HG03108 (cell line): ENCODE measurements around the gene CEMP1.
A peak's percentile ranks its signal among the peaks of the same experiment; 100 is the strongest.
"Not testable (repeated sequence)": the region's sequence is repeated elsewhere in the genome, so short reads cannot be mapped to it uniquely, and the experiment has no call there.

ENCODE experiments used
- ATAC-seq: cut with Tn5 transposase; IDR thresholded peaks from one replicate; pipeline ENCODE4 v1.9.1; 2021; ENCODE audit warnings: moderate library complexity; ENCODE audit not compliant: unreplicated experiment

The CEMP1 gene

DNA sequence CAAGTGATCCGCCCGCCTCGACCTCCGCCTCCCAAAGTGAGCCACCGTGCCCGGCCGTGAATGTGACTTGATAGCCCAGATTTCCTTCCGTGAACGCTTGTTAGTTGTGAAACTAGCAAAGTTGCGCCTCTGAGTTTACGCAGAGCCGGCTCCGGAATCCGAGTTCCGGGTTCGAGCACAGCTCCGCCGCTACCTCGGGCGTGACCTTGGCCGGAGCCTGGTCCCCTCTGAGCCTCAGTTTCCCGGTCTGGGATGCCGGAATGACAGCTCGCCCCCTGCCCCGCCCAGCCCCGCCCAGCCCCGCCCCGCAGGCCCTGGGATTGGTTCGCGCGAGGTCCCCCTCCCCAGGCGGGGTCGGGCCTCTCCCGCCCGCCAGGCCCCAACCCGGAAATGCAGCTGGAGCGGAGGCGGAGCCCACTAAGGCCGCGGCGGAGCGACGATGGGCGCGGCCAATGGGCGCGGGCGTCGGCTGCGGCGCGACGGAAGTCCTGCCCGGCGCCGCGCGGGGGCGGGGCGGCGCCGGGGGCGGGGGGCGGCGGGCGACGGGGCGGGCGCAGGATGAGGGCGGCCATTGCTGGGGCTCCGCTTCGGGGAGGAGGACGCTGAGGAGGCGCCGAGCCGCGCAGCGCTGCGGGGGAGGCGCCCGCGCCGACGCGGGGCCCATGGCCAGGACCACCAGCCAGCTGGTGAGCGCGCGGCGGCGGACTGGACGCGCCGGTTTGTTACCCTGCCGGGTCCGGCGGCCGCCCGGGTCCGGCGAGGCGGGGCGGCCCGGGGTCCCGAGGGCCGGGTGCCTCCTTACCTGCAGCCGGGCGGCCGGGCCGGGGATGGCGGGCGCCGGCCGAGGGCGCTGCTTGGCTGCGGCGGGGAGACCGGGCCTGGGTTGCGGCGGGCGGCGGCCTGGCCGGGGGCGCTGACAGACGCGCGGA, 6.5 kb upstream of the CEMP1 start, which contains the start of gene PDPK1:
PDPK1 (plus strand) TSS at position 571 of the 929 bp plus-strand sequence; CDS start at position 663, 92 bp downstream.
- ATAC-seq = peak; percentile 85

DNA sequence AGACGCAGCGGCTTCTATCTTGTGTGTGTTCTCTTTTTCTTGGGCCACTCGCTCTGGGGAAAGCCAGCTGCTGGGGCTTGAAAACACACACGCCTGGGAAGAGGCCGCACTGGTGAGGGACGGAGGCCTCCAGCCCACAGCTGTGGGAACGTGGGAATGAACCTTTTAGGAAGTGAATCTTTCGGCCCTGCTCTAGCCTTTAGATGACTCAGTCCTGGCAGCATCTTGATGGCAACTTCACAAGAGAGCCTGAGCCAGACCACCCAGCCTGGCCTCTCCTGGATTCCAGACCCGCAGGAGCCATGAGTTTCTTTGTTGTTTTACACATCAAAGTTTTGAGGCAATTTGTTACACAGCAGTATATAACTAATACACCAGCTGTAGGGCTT, 4.4 kb upstream of the CEMP1 start:
- ATAC-seq = no peak

DNA sequence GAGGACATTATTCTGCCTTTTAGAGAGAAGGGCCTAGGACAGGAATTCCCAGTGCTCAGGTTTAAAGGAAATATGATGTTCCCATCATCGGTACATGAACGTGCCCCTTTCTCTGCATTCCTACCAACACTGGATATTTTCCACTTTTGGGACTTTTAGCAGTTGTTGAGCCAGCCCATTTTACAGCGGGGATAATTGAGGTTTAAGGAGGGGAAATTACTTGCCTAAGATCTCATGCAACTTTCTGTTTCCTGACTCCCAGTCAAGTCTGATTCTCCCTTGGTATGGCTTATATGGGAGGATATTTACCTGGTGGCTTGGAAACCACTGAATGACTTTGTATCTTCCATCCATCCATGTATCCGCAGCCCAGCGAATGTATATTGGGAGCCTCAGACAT, 3.1 kb upstream of the CEMP1 start:
- ATAC-seq = not testable (repeated sequence)

DNA sequence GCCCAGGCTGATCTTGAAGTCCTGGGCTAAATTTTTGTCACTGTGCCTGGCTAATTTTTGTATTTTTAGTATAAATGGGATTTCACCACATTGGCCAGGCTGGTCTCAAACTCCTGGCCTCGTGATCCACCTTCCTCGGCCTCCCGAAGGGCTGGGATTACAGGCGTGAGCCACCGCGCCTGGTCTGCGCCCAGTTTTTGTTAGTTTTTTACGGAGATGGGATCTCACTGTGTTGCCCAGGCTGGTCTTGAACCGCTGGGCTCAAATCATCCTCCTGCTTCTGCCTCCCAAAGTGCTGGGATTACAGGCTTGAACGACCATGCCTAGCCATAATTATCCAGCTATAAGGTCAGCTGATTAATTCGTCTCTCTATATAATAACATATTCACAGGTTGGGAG, 2.7 kb upstream of the CEMP1 start:
- ATAC-seq = no peak

DNA sequence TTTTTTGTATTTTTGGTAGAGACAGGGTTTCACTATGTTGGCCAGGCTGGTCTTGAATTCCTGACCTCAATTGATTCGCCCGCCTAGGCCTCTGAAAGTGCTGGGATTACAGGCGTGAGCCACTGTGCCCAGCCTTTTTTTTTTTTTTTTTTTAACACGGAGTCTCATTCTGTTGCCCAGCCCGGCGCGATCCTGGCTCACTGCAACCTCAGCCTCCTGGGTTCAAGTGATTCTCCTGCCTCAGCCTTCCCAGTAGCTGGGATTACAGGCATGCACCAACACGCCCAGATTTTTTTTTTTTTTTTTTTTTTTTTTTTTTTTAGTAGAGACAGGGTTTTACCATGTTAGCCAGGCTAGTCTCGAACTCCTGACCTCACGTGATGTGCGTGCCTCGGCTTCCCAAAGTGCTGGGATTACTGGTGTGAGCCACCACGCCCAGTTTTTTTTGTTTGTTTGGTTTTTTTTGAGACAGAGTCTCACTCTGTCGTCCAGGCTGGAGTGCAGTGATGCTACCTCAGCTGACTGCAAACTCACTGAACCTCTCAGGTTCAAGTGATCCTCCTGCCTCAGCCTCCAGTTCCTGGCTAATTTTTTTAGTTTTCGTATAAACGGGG, 2.0 kb upstream of the CEMP1 start:
- not testable (repeated sequence) for ATAC-seq

DNA sequence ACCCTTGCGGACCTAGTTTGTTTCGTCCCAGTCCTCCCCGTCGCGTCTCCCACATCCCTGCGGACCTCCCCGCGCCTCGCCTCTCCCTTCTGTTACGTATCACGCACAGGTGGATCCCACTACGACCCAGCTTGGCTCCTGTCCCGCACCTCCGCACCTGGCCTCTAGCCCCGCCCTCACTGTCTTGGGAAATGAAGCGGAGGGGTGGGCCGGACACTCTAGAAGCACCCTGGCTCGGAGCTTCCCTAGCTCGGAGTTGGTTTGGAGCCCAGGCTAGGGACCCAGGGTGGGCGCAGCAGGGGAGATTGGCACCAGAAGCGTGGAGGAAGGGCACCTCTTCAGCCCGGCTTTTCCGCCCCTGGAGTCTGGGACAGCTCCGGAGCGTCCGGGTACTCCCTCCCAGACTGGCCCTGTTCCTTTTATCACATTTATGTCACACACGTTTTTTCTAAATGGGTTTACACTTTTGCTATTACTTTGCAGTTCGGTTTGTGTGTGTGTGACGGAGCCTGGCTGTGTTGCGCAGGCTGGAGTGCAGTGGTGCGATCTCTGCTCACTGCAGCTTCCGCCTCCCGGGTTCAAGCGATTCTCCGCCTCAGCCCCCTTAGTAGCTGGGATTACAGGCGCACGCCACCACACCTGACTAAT, 1.4 kb upstream of the CEMP1 start:
- ATAC-seq = no peak

DNA sequence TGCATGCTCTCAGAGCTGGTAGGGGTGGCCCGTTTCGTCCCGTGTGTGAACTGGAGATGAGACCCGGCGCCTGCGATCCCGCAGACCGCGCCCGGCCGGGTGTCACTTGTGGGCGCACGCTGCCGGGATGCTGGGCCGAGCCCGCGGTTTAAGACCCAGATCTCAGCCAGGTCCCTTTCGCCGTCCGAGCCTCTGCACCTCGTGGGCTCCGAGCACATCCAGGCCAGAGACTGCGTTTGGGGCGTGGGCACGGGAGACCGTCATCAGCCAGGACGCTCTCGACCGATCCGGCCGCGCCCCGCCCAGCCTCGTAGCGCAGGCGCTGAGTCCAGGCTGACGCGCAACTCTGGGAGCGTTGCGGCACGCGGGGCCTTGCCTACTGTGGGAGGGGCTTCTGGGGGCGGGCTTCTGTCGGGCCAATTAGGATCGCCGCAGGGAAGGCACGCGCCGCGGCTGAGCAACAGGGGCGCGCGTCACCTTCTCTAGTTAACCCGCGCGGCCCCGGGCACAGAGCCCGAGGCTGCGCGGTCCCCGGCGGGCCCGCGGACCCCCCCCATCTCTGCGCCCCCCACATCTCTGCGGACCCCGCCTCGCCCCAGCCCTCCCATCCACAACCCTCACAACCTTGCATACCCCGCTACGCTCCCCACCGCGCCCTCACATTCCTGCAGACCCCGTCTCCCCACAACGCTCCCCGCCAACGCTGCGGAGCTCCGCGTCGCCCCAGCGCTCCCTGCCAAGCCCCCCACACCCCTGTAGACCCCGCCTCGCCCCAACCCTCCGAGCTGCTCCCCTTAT, 687 bp upstream of the CEMP1 start:
- ATAC-seq = peak; percentile 80

DNA sequence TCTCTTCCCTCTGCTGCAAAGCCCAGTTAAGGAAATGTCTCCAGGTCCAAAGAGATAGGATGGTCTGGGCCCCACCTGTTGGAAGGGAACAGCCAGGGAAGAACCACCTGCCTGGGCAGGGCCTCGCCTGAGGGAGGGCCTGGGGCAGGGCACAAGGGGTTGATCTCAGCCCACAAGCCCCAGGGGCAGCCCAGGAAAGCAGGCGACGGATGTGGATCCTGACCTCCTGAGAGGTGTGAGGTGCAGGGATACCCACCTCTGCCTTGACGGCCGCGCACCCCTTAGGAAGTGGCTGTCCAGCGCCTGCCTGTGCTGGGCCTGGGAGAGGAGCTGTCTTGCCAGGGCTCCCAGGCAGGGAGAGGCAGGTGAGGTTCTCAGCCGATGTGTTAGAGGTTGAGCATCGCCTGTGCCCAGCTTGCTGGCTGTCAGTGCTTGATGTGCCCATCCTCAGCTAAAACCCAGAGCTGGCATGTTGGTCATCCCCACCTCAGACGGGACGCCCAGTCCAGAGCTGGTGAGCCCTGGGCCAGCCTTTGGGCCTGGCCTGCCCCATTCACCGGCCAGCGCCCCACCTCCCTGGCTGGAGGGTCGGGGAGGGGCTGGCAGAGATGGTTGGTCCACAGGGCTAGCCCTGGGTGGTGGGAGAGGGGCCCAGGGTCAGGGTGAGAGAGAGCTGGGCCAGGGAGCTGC, 434 bp downstream of the CEMP1 start:
- ATAC-seq = no peak

DNA sequence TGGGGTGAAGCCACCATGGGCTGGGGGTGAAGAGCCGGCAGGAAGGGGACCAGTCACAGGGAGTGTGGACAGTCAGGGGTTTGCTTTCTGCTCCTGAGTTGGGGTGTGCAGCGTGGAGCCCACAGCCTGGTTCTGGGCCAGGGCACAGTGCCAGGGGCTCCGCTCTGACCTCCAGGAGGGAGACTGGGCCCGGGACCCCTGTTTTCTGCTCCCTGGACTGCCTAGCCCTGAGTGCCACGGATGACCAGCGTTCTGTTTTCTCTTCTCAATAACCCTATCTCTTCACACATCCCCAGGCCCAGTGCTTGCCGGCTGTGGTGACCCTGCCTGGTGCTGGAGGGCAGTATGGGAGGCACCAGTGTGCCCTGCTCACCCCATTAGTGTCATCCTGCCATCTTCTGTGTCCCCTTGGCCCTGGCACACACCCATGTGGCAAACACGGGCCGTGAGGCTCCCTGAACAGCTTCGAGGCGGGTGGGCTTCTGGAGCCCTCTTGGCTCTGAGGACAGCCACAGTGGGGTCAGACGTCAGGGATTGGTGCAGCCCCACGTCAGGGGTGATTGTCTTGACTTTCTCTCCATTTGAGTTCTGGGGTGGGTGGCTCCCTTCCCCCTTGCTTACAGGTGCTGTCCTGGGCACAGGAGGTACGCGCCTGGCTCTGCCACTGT, 1.1 kb downstream of the CEMP1 start:
- ATAC-seq = no peak

DNA sequence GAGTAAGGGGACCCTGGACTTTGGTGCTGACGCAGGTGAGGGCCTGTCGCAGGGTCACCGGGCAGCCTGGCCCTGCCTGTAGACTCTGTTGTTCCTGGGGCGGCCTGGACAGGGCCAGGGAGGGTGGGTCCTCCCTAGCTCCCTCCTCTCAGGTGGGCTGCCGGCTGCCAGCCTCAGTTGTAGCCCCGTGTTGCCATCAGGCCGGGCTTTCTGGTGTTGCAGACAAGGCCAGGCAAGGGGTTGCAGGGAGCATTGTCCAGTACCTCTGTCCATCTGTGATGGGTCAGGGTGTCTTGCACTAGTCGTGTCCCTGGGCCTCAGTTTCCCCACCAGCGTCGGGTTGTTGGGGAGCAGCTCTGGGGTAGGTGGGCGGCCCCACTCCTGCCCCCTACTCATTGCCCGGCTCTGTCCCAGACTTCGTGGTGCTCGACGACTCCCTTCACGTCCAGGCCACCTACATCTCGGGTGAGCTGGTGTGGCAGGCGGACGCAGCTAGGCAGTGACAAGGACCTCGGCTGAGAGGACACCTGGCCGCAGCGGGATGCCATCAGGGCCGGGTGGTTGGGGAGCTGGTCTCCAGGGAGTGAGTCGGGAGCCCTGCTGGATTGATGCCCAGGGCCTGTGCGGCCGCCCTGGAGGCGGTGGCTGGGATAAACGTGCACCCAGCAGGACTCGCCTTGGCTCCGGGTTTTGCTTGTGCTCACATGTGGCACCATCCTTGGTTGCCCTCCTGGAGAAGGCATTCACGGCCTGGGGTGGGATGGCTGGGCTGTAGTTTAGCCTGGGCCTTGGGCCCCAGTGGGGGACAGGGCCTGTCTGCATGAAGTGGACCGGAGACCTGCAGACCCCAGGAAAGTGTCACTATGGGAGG, 1.9 kb downstream of the CEMP1 start:
- ATAC-seq = no peak

DNA sequence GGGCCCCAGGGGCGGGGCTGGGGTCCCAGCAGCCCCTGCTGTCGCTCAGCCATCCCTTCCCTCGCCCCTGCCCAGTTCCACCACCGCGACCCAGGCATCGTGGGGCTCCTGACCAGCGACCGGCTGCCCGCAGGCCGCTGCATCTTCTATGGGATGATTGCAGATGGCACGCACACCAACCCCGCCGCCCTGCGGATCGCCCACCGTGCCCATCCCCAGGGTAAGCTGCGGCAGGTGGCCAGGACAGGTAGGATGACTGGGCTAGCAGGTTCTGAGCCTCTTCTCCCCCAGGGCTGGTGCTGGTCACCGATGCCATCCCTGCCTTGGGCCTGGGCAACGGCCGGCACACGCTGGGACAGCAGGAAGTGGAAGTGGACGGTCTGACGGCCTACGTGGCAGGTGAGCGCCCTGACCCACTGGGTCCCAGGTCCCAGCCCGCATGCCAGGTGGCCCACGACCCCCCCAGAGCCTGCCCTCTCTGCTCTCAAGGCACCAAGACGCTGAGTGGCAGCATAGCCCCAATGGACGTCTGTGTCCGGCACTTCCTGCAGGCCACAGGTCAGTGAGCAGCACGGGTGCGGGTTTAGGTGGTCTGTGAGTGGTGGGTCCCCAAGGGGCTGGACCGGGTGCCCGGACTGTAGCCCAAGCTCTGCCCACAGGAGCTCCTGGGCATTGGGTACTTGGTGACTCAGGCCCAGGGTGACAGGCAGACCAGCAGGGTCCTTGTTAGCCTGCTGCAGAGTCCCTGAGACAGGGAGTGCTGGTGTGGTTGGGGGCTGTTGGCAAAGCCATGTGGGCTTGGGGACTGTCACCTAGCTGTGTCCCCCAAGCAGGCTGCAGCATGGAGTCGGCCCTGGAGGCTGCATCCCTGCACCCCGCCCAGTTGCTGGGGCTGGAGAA, 2.8 kb downstream of the CEMP1 start:
- no peak for ATAC-seq

DNA sequence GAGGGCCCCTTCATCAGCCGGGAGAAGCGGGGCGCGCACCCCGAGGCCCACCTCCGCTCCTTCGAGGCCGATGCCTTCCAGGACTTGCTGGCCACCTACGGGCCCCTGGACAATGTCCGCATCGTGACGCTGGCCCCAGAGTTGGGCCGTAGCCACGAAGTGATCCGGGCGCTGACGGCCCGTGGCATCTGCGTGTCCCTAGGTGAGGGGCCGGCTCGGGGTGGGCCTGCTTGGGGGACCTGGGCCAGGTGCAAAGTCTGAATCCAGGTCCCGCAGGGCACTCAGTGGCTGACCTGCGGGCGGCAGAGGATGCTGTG, 3.5 kb downstream of the CEMP1 start:
- ATAC-seq = no peak

DNA sequence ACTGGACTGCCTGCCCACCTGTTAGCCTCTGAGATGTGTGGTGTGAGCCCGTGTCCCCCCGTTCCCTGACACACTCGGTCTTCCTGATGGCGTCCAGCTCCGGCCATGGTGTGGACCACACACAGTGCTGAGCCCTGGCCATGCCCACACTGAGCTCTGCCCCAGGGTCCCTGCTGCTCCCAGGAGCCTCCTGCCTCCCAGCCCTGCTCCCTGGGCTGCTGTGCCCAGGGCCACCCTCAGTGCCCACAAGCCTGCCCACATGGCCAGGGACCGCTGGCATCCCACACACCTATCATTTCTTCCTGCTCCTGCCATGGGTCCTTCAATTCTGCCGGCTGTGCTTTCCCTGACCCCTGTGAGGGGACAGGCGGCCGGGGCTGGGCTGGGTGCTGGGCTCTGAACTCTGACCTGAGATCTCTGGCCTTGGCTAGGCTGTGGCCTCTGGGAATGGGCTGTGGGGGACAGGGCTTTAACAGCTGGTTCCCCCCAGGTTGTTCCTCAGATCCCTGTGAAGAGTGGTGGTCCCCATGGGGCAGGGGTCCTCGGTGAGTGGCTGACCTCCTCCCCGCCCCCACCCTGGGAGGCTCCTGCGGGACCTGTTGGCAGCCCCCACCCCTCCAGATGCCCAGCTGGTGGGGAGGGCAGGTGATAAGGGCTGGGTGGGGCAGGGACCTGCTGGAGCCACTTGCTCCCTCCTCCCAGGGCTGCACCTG, 4.0 kb downstream of the CEMP1 start:
- no peak for ATAC-seq

DNA sequence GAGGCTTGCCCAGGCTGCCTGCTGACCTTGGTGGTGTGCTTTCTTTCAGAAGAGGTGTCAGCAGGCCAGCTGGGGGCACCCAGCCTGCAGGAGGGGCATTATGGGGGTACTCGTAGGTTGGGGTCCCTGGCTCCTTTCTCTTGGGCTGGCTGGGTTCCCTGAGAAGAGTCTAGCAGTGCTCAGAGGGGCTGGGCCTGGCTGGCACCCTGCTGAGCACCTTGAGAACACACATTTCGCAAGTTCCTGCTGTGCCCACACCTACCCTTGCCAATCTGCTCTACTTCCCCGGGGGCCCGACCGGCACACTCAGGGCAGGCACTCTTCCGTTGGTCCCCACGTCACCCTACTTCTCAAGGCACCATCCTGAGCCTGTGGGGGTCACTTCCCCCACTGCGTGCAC, 5.1 kb downstream of the CEMP1 start:
- no peak for ATAC-seq

DNA sequence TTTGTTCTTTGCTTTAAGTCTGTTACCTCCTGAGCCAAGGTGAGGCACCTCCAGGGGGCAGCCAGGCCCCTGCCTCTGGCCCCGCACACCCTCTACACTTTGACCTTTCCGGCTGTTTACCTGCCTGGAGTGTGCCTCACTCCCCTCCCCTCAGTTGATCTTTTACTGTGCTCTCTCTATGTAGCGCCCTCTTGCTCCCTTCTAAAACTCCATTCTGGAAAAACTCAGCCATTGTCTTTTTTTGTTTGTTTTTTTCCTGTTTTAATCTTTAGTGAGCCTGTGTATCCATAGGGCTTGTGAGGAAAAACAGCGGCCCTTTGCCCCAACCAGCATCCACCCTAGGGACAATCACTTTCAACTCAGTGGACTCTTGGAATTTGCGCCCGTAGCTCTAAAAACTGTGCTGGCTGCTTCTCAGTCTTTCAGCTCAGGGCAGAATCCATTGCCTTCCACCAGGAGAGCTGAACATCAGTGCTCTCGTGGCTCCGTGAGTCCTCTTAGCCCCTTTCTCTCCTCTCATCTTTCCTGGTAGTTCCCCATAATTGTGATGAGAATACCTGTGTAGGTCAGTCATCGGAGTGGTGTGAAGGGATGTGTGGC, 6.8 kb downstream of the CEMP1 start:
- no peak for ATAC-seq

DNA sequence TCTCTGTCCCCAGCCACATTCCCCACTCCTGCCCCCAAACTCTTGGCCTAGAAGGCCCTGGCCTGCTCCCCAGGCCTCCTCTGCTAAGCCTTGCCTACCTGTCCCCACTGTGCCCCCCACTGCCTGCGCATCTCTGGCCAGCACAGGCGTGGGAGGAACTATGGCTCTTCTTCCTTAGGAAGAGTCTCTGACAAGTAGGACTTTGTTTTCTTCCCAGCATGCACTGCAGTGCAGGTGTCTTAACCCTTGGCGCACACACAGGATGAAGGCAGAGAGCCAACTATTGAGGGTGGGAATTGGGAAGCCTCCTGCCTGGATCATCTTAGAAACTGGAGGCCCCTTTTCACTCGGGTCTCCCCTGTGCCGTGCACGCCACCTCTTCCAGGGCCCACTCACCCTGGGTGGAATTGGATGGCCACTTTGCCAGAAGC, 7.4 kb downstream of the CEMP1 start:
- ATAC-seq = no peak
